Measurements from ENCODE around the gene CYP2U1. TPM values are rescaled to one million over a fixed set of nuclear protein-coding genes. Genes with fewer than 3 reads are reported as not detected.
A peak's percentile ranks its signal among the peaks of the same experiment; 100 is the strongest.

CYP2U1 gene
- total and polyA plus RNA-seq, 9 of the 15 experiments (the other 6 are each of a cell fraction or from before 2014, with no cell fraction given) = 0.03 to 0.15 (median 0.07) TPM

DNA sequence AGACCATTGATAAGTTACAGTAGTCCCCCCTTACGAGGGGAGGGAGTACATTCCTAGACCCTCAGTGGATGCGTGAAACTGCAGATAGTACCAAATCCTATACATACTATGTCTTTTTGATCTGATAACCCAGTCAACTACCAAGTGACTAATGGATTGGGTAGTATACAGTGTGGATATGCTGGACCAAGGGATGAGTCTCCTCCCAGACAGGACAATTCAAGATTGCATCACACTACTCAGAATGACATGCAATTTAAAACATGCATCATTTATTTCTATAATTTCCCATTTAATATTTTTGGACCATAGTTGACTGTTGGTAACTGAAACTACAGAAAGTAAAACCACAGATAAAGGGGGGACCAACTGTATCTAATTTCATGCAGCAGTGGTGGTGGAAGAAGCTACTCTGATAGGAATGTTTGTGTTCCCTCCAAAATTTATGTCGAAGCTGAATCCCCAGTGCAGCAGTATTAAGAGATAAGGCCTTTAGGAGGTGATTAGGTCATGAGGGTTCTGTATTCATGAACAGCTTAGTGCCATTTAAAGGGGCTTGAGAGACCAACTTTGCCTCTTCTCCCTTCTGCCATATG is 70.3 kb downstream of the CYP2U1 start (continued):
- TF ChIP-seq, protein P1, sequence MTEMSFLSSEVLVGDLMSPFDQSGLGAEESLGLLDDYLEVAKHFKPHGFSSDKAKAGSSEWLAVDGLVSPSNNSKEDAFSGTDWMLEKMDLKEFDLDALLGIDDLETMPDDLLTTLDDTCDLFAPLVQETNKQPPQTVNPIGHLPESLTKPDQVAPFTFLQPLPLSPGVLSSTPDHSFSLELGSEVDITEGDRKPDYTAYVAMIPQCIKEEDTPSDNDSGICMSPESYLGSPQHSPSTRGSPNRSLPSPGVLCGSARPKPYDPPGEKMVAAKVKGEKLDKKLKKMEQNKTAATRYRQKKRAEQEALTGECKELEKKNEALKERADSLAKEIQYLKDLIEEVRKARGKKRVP (CRISPR knock-in tag; IDR thresholded peaks at IDR 0.05) = 0 out of 2 replicates have a peak, but pooled peaks have one; percentile 42
- TF ChIP-seq ZNF696 (CRISPR knock-in tag; conservative IDR thresholded peaks at IDR 0.05) (no peak), NFYB (IDR thresholded peaks at IDR 0.05; ENCODE audit: extremely low read depth, insufficient read length) (no peak), DDX20 (tag; IDR thresholded peaks at IDR 0.05; ENCODE audit: low read depth) (no peak), ZNF764 (CRISPR knock-in tag; IDR thresholded peaks at IDR 0.05; ENCODE audit: low read depth) (no peak)
- TF ChIP-seq, protein P2, sequence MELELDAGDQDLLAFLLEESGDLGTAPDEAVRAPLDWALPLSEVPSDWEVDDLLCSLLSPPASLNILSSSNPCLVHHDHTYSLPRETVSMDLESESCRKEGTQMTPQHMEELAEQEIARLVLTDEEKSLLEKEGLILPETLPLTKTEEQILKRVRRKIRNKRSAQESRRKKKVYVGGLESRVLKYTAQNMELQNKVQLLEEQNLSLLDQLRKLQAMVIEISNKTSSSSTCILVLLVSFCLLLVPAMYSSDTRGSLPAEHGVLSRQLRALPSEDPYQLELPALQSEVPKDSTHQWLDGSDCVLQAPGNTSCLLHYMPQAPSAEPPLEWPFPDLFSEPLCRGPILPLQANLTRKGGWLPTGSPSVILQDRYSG (tag; conservative IDR thresholded peaks at IDR 0.05; ENCODE audit: low read depth) = no peak

Other genes with a start within 250 kb of the CYP2U1 start
- 21.1 and 25.4 TPM in 2 replicates for gene PAPSS1, start 211.3 kb upstream of the CYP2U1 start, total RNA-seq (2014; rRNA removed)
- 38.5 and 40.1 TPM in 2 replicates for gene PAPSS1, start 211.3 kb upstream of the CYP2U1 start, total RNA-seq (2014; rRNA removed; fragmentation: Illumina TruSeq; extraction: Trizol)
- 43.2 and 46.3 TPM in 2 replicates for gene PAPSS1, start 211.3 kb upstream of the CYP2U1 start, total RNA-seq (2015; rRNA removed; fragmentation: Illumina TruSeq; extraction: Trizol)
- gene PAPSS1, start 211.3 kb upstream of the CYP2U1 start, total RNA-seq (2021) = 32.1 and 35.0 TPM in 2 replicates
- 50.4 and 71.7 TPM in 2 replicates for gene PAPSS1, start 211.3 kb upstream of the CYP2U1 start, polyA plus RNA-seq (2011; rRNA removed)
- gene PAPSS1, start 211.3 kb upstream of the CYP2U1 start, polyA plus RNA-seq (2014; fragmentation: Illumina TruSeq; extraction: Trizol) = 35.1 and 41.9 TPM in 2 replicates
- gene PAPSS1, start 211.3 kb upstream of the CYP2U1 start, polyA plus RNA-seq (2014; fragmentation: Nextera tagmentation; extraction: Ambion mirVana) = 10 to 100 TPM; 47.0 to 53.9 TPM
- gene PAPSS1, start 211.3 kb upstream of the CYP2U1 start, polyA plus RNA-seq (2014; rRNA removed) = 29.4 and 39.3 TPM in 2 replicates
- gene SGMS2, start 106.6 kb upstream of the CYP2U1 start, total RNA-seq (2014; rRNA removed) = not detected in 2 replicates
- gene SGMS2, start 106.6 kb upstream of the CYP2U1 start, total RNA-seq (2014; rRNA removed; fragmentation: Illumina TruSeq; extraction: Trizol) = not detected in 2 replicates
- not detected in 2 replicates for gene SGMS2, start 106.6 kb upstream of the CYP2U1 start, total RNA-seq (2015; rRNA removed; fragmentation: Illumina TruSeq; extraction: Trizol)
- gene SGMS2, start 106.6 kb upstream of the CYP2U1 start, total RNA-seq (2021) = 0.04 and 0.09 TPM in 2 replicates
- gene SGMS2, start 106.6 kb upstream of the CYP2U1 start, polyA plus RNA-seq (2011; rRNA removed) = 0.01 and 0.13 TPM in 2 replicates
- not detected in 2 replicates for gene SGMS2, start 106.6 kb upstream of the CYP2U1 start, polyA plus RNA-seq (2014; fragmentation: Illumina TruSeq; extraction: Trizol)
- gene SGMS2, start 106.6 kb upstream of the CYP2U1 start, polyA plus RNA-seq (2014; fragmentation: Nextera tagmentation; extraction: Ambion mirVana) = under 1 TPM in 1 of 2 experiments, not detected in 1; 0.25 TPM
- 0.07 TPM in 1 of 2 replicates, not detected in the other for gene SGMS2, start 106.6 kb upstream of the CYP2U1 start, polyA plus RNA-seq (2014; rRNA removed)
- gene HADH, start 58.3 kb downstream of the CYP2U1 start, total RNA-seq (2014; rRNA removed) = 9.4 and 11.9 TPM in 2 replicates
- 25.7 and 26.1 TPM in 2 replicates for gene HADH, start 58.3 kb downstream of the CYP2U1 start, total RNA-seq (2014; rRNA removed; fragmentation: Illumina TruSeq; extraction: Trizol)
- 23.6 and 24.6 TPM in 2 replicates for gene HADH, start 58.3 kb downstream of the CYP2U1 start, total RNA-seq (2015; rRNA removed; fragmentation: Illumina TruSeq; extraction: Trizol)
- 39.8 and 41.6 TPM in 2 replicates for gene HADH, start 58.3 kb downstream of the CYP2U1 start, total RNA-seq (2021)
- 32.8 and 46.0 TPM in 2 replicates for gene HADH, start 58.3 kb downstream of the CYP2U1 start, polyA plus RNA-seq (2011; rRNA removed)
- 56.4 and 65.6 TPM in 2 replicates for gene HADH, start 58.3 kb downstream of the CYP2U1 start, polyA plus RNA-seq (2014; fragmentation: Illumina TruSeq; extraction: Trizol)
- gene HADH, start 58.3 kb downstream of the CYP2U1 start, polyA plus RNA-seq (2014; fragmentation: Nextera tagmentation; extraction: Ambion mirVana) = 10 to 100 TPM; 67.6 to 73.3 TPM
- gene HADH, start 58.3 kb downstream of the CYP2U1 start, polyA plus RNA-seq (2014; rRNA removed) = 32.1 and 34.4 TPM in 2 replicates
- 22.3 and 23.5 TPM in 2 replicates for gene LEF1, start 237.4 kb downstream of the CYP2U1 start, total RNA-seq (2014; rRNA removed)
- 34.5 and 36.9 TPM in 2 replicates for gene LEF1, start 237.4 kb downstream of the CYP2U1 start, total RNA-seq (2014; rRNA removed; fragmentation: Illumina TruSeq; extraction: Trizol)
- gene LEF1, start 237.4 kb downstream of the CYP2U1 start, total RNA-seq (2015; rRNA removed; fragmentation: Illumina TruSeq; extraction: Trizol) = 26.5 and 27.5 TPM in 2 replicates
- gene LEF1, start 237.4 kb downstream of the CYP2U1 start, total RNA-seq (2021) = 32.5 and 35.4 TPM in 2 replicates
- gene LEF1, start 237.4 kb downstream of the CYP2U1 start, polyA plus RNA-seq (2011; rRNA removed) = 54.8 and 67.8 TPM in 2 replicates
- 60.7 and 81.1 TPM in 2 replicates for gene LEF1, start 237.4 kb downstream of the CYP2U1 start, polyA plus RNA-seq (2014; fragmentation: Illumina TruSeq; extraction: Trizol)
- gene LEF1, start 237.4 kb downstream of the CYP2U1 start, polyA plus RNA-seq (2014; fragmentation: Nextera tagmentation; extraction: Ambion mirVana) = 10 to 100 TPM; 15.1 to 17.2 TPM
- gene LEF1, start 237.4 kb downstream of the CYP2U1 start, polyA plus RNA-seq (2014; rRNA removed) = 29.7 and 30.3 TPM in 2 replicates